Measurements from ENCODE around the gene LINGO1.

DNA sequence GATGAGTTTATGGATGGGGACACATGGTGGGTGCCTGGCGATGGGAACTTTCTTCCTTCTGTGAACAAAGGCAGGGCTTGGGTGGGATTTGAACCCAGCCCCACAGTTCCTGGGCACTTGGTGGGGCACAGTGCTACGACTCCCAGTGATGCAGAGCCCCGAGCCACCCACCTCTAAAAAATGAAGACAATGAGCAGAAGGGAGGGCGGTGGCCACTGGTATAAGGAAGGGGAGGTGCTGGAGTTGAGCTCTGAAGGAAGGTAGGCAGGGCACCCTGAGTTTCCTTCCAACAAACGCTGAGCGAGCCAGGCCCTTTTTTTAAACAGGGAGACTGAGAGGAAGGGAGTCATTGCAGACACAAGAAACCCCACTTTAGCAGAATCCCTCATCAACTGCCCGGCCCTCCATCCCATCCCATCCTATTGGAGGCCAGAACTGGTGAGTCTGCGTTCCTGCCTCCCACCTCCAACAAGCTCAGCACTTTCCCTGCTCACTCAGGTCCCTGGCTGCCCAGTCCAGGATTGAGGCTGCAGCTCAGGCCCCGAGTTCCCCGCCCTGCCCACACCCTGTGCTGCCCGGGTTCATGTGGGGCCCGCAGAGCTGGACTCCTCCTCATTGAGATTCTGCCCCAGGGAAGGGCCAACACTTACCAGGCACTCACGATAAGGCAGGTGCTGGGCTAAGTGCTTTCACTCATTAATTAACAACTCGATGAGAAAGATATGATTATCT lies 57.3 kb downstream of the LINGO1 start:
- TF ChIP-seq, protein P1, sequence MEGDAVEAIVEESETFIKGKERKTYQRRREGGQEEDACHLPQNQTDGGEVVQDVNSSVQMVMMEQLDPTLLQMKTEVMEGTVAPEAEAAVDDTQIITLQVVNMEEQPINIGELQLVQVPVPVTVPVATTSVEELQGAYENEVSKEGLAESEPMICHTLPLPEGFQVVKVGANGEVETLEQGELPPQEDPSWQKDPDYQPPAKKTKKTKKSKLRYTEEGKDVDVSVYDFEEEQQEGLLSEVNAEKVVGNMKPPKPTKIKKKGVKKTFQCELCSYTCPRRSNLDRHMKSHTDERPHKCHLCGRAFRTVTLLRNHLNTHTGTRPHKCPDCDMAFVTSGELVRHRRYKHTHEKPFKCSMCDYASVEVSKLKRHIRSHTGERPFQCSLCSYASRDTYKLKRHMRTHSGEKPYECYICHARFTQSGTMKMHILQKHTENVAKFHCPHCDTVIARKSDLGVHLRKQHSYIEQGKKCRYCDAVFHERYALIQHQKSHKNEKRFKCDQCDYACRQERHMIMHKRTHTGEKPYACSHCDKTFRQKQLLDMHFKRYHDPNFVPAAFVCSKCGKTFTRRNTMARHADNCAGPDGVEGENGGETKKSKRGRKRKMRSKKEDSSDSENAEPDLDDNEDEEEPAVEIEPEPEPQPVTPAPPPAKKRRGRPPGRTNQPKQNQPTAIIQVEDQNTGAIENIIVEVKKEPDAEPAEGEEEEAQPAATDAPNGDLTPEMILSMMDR (IDR thresholded peaks at IDR 0.05) = no peak
- TF ChIP-seq POLR2AphosphoS5 (IDR thresholded peaks at IDR 0.05) (no peak), EP300 (IDR thresholded peaks at IDR 0.05) (no peak)
